ENCODE results near the gene WDR70.

GRCh38 chr5:37549411-37549810, 170.3 kb downstream of the WDR70 start:
- TF ChIP-seq, protein P1, sequence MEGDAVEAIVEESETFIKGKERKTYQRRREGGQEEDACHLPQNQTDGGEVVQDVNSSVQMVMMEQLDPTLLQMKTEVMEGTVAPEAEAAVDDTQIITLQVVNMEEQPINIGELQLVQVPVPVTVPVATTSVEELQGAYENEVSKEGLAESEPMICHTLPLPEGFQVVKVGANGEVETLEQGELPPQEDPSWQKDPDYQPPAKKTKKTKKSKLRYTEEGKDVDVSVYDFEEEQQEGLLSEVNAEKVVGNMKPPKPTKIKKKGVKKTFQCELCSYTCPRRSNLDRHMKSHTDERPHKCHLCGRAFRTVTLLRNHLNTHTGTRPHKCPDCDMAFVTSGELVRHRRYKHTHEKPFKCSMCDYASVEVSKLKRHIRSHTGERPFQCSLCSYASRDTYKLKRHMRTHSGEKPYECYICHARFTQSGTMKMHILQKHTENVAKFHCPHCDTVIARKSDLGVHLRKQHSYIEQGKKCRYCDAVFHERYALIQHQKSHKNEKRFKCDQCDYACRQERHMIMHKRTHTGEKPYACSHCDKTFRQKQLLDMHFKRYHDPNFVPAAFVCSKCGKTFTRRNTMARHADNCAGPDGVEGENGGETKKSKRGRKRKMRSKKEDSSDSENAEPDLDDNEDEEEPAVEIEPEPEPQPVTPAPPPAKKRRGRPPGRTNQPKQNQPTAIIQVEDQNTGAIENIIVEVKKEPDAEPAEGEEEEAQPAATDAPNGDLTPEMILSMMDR (conservative IDR thresholded peaks at IDR 0.05; ENCODE audit: low read length): no peak
- TF ChIP-seq EZH2phosphoT487 (IDR thresholded peaks at IDR 0.05; ENCODE audit: borderline replicate concordance): no peak

All from Loucy (cell line).